Measurements from ENCODE around the gene MYO1H. TPM values are rescaled to one million over a fixed set of nuclear protein-coding genes. Genes with fewer than 3 reads are reported as not detected.
"Not testable (repeated sequence)": the region's sequence is repeated elsewhere in the genome, so short reads cannot be mapped to it uniquely, and the experiment has no call there.

The MYO1H gene
- 9.6 TPM for total RNA-seq (ENCODE audit: insufficient read depth, low replicate concordance)

GRCh38 chr12:109347589-109347988, at the start of gene MYO1H:
Gene MYO1H (plus strand): TSS chr12:109347900. CDS start chr12:109347961, 61 bp downstream.
- no peak for DNase-seq (ENCODE audit: low spot score)

- no peak for DNase-seq (ENCODE audit: low spot score)
Observed at GRCh38 chr12:109299849-109300248, 47.9 kb upstream of the MYO1H start.

DNA sequence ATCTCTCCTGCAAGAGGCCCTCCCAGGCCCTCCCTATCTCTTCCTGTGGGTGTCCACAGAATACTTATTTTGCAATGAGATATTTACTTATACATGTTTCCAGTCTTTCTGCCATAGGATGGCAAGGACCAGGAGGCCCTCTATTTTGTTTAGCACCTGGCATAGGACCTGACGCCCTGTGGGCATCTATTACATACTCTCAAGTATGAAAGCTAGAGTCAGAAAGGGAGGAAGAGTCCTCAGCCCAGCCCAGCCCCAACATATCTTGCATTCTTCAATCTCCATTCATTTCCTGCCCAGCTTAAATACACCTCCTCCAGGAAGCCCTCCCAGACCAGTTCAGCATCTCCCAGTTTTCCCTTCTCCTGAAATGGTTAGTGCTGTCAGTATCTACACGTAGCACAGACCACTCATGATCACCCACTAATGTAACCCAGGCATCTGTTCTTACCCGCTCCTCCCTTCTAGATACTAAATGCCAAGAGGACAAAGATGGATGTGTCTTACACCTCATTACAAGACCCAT, 46.0 kb upstream of the MYO1H start:
- no peak for DNase-seq (ENCODE audit: low spot score)

DNA sequence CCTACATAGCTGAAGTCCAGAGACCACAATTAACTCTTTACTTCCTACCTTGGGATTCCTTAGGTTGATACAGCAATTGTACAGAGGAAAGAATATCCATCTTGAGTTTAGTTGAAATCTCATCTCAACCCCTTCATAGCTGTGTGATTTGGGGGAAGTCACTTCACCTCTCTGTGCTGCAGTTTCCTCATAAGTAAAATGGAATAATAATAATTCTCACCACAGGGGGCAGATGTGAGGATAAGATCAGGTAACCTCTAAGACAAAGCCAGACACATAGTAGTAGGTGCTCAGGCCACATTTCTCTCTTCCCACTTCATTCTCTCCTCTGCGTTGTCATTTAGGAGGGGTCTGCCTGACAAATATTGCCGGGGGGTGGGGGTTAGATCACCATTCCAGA, 45.3 kb upstream of the MYO1H start:
- DNase-seq (ENCODE audit: low spot score) = no peak

- DNase-seq (ENCODE audit: low spot score) = no peak
Observed at GRCh38 chr12:109302770-109303169, 44.9 kb upstream of the MYO1H start.

- no peak for DNase-seq (ENCODE audit: low spot score)
Observed at GRCh38 chr12:109304485-109304884, 43.2 kb upstream of the MYO1H start.

- no peak for DNase-seq (ENCODE audit: low spot score)
Observed at GRCh38 chr12:109305547-109305946, 42.2 kb upstream of the MYO1H start.

GRCh38 chr12:109307051-109307450, 40.6 kb upstream of the MYO1H start:
- DNase-seq (ENCODE audit: low spot score) = no peak

DNA sequence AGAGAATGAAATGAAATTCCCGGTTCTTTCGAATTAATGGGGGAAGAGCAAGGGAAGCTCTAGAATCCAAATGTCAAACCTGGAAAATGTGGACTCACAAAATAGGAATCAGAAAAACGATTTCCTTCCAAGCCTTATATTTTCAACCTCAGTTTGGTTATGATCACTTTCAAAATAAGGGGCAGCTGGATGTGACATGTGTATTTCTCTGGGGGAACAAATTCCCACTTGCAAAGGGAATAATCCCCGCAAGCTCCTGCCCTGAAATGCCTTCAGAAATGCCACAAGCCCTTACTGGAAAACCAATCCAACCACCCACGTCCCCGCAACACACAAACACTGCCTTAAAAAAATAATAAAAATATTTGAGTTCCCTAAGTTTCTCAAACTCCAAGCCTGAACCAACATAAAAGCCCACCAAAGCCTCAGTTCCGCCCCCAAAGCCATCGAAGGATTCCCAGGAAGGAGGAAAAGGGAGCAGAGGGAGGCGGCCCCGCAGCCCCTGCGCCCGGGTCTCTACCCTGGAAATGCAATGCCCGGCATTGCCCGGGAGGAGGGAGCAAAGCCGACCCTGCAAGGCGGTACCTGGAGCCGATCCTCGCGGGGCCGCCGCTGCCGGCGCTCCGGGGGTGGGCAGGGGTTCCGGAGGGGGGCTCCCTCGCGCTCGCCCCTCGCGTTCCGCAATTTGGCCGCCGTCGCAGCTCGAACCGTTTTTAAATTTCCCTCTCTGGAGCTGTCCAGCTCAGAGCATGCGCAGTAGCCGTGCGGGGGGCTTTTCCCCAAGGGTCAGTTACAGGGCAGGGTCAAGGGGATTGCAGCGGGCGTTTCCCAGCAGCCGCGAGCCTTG, 38.9 kb upstream of the MYO1H start, which contains the start of gene FOXN4:
Gene FOXN4 (minus strand): TSS at position 751 of the 847 bp plus-strand sequence. CDS start 963 bp downstream, outside the sequence.
- DNase-seq (ENCODE audit: low spot score) = no peak

DNA sequence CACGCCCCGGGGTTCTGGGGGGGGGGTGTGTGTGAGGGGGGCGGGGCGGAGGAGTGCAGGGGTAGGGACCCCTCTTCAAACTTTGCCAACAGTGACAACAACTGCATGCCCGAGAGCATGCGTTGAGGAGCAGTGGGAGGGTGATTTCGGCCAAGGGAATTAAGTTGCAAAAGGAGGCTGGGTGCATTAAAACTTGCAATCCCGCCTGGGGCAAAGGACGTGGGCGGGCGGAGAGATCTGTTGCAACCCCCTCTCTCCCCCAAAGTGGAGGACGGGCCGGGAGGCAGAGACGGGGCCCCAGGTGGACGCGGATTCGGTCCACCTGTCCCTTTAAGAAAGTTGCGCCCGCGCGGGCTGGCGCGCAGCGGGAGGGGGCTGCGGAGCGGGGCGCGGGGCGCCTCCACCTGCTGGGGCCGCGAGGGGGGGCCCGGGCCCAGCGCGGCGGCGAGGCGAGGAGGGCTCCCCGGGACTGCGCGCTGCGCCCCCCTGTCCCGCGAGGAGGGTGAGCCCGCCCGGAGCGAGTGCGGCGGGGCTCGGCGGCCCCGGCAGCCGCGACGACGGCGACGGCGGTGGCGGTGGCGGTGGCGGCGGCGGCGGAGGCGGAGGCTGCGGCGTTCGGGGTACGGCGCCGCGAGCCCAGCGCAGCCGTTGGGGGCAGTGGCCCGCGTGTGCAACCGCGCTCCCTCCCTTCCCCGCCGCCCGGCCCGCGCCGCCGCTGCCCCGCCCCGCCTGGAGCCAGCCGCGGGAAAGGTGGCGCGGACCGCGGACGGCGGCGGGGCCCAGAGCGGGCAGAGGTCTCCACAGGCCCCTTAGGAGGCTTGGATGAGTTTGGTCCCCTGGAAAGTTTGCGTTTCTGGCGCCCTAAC, 38.1 kb upstream of the MYO1H start:
- no peak for DNase-seq (ENCODE audit: low spot score)

DNA sequence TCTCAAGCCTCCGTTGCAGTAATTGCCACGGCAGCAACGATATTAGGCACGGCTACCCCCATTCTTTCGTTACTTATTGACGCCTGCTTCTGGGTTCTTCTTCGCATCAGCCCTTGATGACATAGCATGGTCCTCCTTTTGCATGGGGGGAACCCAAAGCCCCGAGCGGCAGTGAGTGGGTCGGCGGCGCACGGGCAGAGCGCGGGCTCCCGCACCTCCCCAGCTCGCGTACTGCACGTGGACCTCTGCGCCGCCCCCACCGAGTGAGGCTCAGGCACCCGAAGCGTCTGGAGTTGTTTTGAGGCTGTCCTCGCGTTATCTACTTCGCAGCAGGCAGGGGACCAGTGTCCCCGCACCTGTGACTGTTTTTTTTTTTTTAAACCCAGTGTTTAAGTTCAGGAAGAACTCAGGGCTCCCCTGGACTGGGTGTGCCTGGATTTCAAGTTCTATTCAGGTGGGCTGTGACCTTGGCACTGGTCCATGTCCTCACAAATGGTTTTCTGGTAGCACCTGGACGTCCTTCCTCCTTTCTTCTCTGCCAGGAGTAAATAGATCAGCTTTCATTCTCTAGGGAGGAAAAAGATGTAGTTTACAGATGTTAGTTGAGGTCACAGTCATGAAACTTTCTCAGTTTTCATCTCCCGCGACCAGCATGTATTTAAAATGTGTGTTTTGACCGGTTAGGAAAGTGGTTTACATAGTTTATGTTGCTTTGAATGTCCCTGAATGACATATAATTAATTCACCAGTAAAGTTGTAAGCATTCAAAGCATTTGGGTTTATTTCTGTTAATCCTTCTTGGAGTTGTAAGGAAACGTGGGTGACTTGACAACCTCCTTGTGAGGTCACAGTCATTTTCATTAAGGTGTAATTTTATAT, 37.2 kb upstream of the MYO1H start:
- no peak for DNase-seq (ENCODE audit: low spot score)

DNA sequence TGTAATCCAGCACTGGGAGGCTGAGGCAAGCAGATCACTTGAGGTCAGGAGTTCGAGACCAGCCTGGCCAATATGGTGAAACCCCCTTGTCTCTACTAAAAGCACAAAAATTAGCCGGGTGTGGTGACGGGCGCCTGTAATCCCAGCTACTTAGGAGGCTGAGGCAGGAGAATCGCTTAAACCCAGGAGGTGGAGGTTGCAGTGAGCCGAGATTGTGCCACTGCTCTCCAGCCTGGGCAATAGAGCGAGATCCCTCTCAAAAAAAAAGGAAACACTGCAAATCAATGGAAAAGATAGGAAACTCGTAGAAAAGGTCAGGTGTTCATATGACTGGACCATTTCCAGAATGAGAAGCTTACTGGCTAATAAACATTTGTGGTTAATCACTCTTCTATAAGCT, 26.4 kb upstream of the MYO1H start:
- not testable (repeated sequence) for DNase-seq (ENCODE audit: low spot score)

DNA sequence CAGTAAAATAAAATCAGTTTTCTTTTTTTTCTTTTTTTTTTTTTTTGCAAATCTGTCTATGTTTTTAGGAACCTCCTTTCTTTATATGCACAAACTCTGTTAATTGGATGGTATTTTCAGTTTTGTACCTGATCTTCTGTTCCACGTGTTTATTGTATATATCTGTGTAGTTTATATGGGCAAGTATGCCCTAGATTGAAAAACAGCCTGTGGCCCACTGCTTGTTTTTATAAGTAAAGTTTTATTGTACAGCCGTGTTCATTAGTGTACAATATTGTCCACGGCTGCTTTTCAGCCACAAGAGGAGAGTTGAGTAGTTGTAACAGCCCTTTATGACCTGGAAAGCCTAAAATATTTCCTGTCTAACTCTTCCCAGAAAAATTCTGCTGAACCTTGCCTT, 18.7 kb upstream of the MYO1H start:
- DNase-seq (ENCODE audit: low spot score) = no peak

DNA sequence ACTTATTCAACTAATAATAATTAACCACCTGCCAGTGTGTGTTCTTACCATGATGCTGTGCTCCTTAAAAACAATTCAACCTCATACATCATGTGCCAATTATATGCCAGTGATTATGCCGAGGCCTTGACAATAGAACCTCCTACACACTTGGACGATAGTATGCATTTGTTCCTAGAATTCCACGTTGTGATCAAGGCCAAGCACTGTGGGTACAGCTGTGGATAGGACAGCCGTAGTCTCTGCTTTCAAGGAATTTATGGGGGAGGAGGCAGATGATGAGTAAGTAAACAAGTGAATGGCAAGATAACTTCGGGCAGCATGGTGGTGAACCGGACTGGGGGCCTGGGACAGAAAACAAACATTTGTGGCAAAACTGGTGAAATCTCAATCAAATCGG, 18.0 kb upstream of the MYO1H start:
- DNase-seq (ENCODE audit: low spot score) = no peak

DNA sequence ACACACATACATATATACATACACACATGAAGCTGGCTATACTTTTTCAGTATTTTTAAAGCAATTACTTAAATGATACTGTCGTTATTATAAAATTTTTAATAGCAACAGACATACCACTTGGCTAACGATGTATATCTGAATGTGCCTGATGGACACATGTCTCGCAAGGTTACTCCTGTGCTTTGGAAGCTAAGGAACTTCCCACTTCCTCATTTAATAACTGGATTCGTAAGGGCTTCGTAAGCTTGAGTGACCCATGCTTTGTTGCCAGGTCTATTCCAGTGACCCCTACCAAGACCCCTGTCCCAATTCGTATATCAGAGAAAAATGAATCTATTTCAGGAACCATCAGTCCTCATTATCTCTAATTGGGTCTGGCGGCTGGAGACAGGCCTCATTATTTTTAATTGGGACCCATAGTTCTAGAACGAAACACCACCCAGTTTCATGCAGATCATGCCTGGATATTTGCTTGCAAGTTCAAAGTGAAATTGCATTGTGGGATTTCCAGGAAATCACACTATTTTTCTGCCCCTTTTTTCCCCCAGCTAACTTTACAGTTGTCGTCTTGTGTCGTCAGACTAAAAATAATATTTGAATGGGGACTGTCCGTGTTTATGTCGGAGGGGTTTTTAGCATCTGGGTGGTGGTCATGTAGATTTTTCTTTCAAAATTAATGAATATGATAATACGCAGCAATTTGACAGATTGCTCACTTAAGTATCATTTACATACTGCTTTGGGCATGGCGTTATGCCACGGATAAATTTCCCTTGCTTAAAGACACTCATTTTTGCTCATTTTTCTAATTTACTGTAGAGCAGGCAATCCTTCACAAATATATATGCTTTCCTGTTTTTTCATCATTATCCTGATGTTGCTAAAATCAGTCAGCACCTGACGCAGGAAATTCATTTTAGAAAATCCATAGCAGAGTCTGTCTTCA, 17.1 kb upstream of the MYO1H start:
- no peak for DNase-seq (ENCODE audit: low spot score)

DNA sequence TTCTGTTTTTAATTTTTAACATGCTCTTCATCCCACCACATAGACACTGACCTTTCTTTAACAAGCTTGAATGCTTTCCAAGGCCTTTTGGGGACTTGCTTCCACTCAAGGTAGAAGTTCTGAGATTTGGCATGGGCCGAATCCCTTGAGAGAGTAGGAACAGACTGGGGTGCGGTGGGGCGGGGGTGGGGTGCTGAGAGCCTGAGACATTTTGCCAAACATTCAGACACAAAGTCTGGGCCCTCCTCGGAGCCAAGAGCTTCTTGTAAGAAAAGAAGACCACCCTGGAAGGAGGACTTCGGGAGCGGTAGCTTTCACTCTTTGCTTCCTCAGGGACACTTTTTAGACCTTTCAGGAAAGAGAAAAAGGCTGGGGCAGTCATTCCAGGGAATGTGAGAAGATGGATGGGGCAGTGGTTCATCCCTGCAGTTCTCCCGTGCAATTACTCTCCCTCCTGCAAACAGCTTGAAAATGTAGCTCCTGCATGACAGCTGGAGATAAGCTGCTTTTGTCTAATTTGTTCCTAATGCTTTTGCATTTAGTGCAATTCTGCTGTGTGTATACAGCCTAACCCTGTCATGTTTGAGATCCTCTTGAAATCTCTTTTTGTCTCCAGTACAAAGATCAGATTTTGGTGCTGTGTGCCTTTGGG, 16.3 kb upstream of the MYO1H start:
- DNase-seq (ENCODE audit: low spot score) = peak; percentile 8

DNA sequence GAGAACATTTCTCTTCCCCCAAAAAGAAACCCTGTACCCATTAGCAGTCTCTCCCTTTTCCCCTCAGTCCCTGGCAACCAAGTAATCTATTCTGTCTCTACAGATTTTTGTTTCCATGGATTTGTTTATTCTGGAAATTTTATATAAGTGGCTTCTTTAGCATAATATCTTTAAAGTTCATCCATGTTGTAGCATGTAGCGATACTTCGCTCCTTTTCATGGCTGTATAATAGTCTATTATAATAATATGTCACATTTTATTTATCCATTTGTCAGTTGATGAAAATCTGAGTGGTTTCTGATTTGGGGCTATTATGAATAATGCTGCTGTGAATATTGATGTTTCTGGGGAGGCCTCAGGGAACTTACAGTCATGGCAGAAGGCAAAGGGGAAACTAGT, 12.8 kb upstream of the MYO1H start:
- no peak for DNase-seq (ENCODE audit: low spot score)

DNA sequence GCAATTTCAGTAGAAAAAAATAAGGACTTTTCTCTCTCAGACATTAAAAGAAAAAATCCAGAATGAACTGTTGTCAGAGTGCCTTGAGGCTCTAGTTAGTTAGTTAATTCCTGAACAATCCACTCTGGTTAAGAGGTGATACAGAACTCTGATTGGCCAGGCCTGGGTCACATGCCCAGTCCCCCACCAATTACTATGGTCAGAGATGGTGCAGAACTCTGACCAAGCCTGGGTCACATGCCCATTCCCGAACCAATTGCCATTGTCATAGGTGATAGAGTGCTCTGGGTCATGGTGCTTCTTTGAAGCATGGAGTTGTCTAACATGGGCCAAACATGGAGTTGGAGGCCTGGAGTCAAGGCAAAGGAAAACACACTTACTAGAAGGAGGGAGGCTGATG, 11.1 kb upstream of the MYO1H start:
- DNase-seq (ENCODE audit: low spot score) = no peak

- no peak for DNase-seq (ENCODE audit: low spot score)
Observed at GRCh38 chr12:109343677-109344076, 4.0 kb upstream of the MYO1H start.

DNA sequence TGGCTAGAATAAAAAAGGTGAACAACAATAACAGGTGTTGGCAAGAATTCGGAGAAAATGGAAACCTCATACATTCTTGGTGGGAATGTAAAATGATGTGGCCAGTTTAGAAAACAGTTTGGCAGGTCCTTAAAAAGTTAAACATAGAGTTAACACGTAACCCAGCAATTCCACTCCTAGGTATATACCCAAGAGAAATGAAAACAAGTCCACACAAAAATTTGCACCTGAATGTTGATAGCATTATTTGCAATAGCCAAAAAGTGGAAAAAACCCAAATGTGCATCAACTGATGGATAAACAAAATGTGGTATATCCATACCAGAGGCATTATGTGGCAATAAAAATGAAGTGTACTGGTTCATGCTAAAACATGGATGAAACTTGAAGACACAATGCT, 2.3 kb upstream of the MYO1H start:
- no peak for DNase-seq (ENCODE audit: low spot score)
